ENCODE data around the gene DPM2. TPM values are rescaled to one million over a fixed set of nuclear protein-coding genes. Genes with fewer than 3 reads are reported as not detected.
A peak's percentile ranks its signal among the peaks of the same experiment; 100 is the strongest.

The DPM2 gene
- total RNA-seq, 1 donor from 2014 or later = 26.3 TPM

- Mint-ChIP-seq H3K4me3 (ENCODE audit: unreplicated experiment) (no peak overlapping the region), H3K4me1 (ENCODE audit: low read depth) (peaks cover 37% of the 10 kb centered on the region), H3K27me3 (ENCODE audit: low read depth) (no peaks in the 10 kb centered on the region), H3K36me3 (ENCODE audit: low read depth) (peaks cover 21% of the 10 kb centered on the region), H3K9me3 (ENCODE audit: low read depth) (no peaks in the 10 kb centered on the region), H3K27ac (ENCODE audit: unreplicated experiment) (no peak overlapping the region)
- no peak for DNase-seq (ENCODE audit: low spot score)
- no peak for TF ChIP-seq CTCF (IDR thresholded peaks at IDR 0.05)
These were observed 2.9 kb upstream of the DPM2 start for GRCh38 chr9:127940593-127940992.

- Mint-ChIP-seq H3K27ac (ENCODE audit: unreplicated experiment) (peak overlapping the region; percentile 28), H3K36me3 (ENCODE audit: low read depth) (peaks cover 13% of the 10 kb centered on the region), H3K9me3 (ENCODE audit: low read depth) (no peaks in the 10 kb centered on the region), H3K27me3 (ENCODE audit: low read depth) (no peaks in the 10 kb centered on the region), H3K4me1 (ENCODE audit: low read depth) (peaks cover 39% of the 10 kb centered on the region), H3K4me3 (ENCODE audit: unreplicated experiment) (no peak overlapping the region)
- no peak for TF ChIP-seq CTCF (IDR thresholded peaks at IDR 0.05)
- peak; percentile 70 for DNase-seq (ENCODE audit: low spot score)
These were observed 640 bp upstream of the DPM2 start for GRCh38 chr9:127938298-127938690.

GRCh38 chr9:127937056-127937387 is 632 bp downstream of the DPM2 start:
- Mint-ChIP-seq H3K4me1 (ENCODE audit: low read depth) (peaks cover 39% of the 10 kb centered on the region), H3K27ac (ENCODE audit: unreplicated experiment) (peak overlapping the region; percentile 87), H3K4me3 (ENCODE audit: unreplicated experiment) (peak overlapping the region; percentile 89), H3K9me3 (ENCODE audit: low read depth) (no peaks in the 10 kb centered on the region), H3K27me3 (ENCODE audit: low read depth) (no peaks in the 10 kb centered on the region), H3K36me3 (ENCODE audit: low read depth) (peaks cover 7% of the 10 kb centered on the region)
- no peak for TF ChIP-seq CTCF (IDR thresholded peaks at IDR 0.05)
- no peak for DNase-seq (ENCODE audit: low spot score)

GRCh38 chr9:127936347-127936852 is 1.3 kb downstream of the DPM2 start:
- no peak for DNase-seq (ENCODE audit: low spot score)
- no peaks in the 10 kb centered on the region for H3K27me3 Mint-ChIP-seq (ENCODE audit: low read depth)
- peaks cover 43% of the 10 kb centered on the region for H3K4me1 Mint-ChIP-seq (ENCODE audit: low read depth)
- peak overlapping the region; percentile 89 for H3K4me3 Mint-ChIP-seq (ENCODE audit: unreplicated experiment)
- H3K9me3 Mint-ChIP-seq (ENCODE audit: low read depth) = no peaks in the 10 kb centered on the region
- peak overlapping the region; percentile 87 for H3K27ac Mint-ChIP-seq (ENCODE audit: unreplicated experiment)
- TF ChIP-seq CTCF (IDR thresholded peaks at IDR 0.05) = no peak
- H3K36me3 Mint-ChIP-seq (ENCODE audit: low read depth) = peaks cover 7% of the 10 kb centered on the region

- Mint-ChIP-seq H3K4me1 (ENCODE audit: low read depth) (peaks cover 49% of the 10 kb centered on the region), H3K4me3 (ENCODE audit: unreplicated experiment) (peak overlapping the region; percentile 89), H3K27me3 (ENCODE audit: low read depth) (no peaks in the 10 kb centered on the region), H3K27ac (ENCODE audit: unreplicated experiment) (peak overlapping the region; percentile 47), H3K9me3 (ENCODE audit: low read depth) (no peaks in the 10 kb centered on the region), H3K36me3 (ENCODE audit: low read depth) (peaks cover 7% of the 10 kb centered on the region)
- DNase-seq (ENCODE audit: low spot score) = no peak
- no peak for TF ChIP-seq CTCF (IDR thresholded peaks at IDR 0.05)
These were observed 1.9 kb downstream of the DPM2 start for GRCh38 chr9:127935765-127936221.

All from chondrocyte (in vitro differentiated cells).